Muscle layer of colon (tissue), 2 donors: ENCODE measurements around the gene MUS81.
"Not testable (repeated sequence)": the region's sequence is repeated elsewhere in the genome, so short reads cannot be mapped to it uniquely, and the experiment has no call there.

Source experiments
- H3K27ac ChIP-seq: one replicate; pipeline ENCODE4 v1.7.0; 2013; ENCODE audit warnings: low read depth, mild to moderate bottlenecking, low read length, moderate library complexity
- H3K27me3 ChIP-seq, 2 donors: one replicate each; pipeline ENCODE4 v1.7.0; 2013; ENCODE audit warnings: low read length in 2 of 2, mild to moderate bottlenecking in 2 of 2; ENCODE audit not compliant: insufficient read depth in 2 of 2, control insufficient read depth in 1 of 2
- H3K36me3 ChIP-seq: one replicate; pipeline ENCODE4 v1.7.0; 2013; ENCODE audit warnings: mild to moderate bottlenecking, low read length; ENCODE audit not compliant: insufficient read depth
- H3K4me1 ChIP-seq: one replicate; pipeline ENCODE4 v1.7.0; 2013; ENCODE audit warnings: mild to moderate bottlenecking, low read length; ENCODE audit not compliant: insufficient read depth
- H3K4me3 ChIP-seq, 2 donors: one replicate each; pipeline ENCODE4 v1.7.0; 2013; ENCODE audit warnings: low read length in 2 of 2, low read depth in 1 of 2, mild to moderate bottlenecking in 1 of 2, moderate library complexity in 1 of 2
- H3K9ac ChIP-seq: one replicate; pipeline ENCODE4 v1.7.0; 2013; ENCODE audit warnings: low read length
- H3K9me3 ChIP-seq: one replicate; pipeline ENCODE4 v1.7.0; 2013; ENCODE audit warnings: mild to moderate bottlenecking, low read length
- donor health status: abdominal sarcoma.
- donor health status: Adenocarcinoma of cecum.

MUS81 gene

GRCh38 chr11:65892137-65892540, 31.9 kb downstream of the MUS81 start:
- H3K4me1 ChIP-seq = peaks cover 46% of the 10 kb centered on the region

GRCh38 chr11:65892661-65893317, 32.6 kb downstream of the MUS81 start:
- Histone ChIP-seq H3K36me3 (no peaks in the 10 kb centered on the region), H3K9ac (no peak overlapping the region), H3K4me1 (peaks cover 39% of the 10 kb centered on the region), H3K4me3 (no peak overlapping the region), H3K27me3 (no peaks in the 10 kb centered on the region), H3K27ac (peak overlapping the region; percentile 99), H3K9me3 (no peaks in the 10 kb centered on the region)

More at GRCh38 chr11:65892137-65892540, 31.9 kb downstream of the MUS81 start:
- H3K9ac ChIP-seq = peak overlapping the region; percentile 65
- H3K27me3 ChIP-seq, H3K36me3 ChIP-seq, H3K9me3 ChIP-seq: not testable (repeated sequence)
- peak overlapping the region; percentile 74 to 94 for H3K4me3 ChIP-seq
- H3K27ac ChIP-seq = peak overlapping the region; percentile 99

- peak overlapping the region; percentile 90 for H3K27ac ChIP-seq
- no peaks in the 10 kb centered on the region for H3K36me3 ChIP-seq
- peaks cover 32% of the 10 kb centered on the region for H3K4me1 ChIP-seq
- H3K9me3 ChIP-seq = no peaks in the 10 kb centered on the region
- peaks cover 2 to 7% of the 10 kb centered on the region in 2 donors for H3K27me3 ChIP-seq
- H3K9ac ChIP-seq = peak overlapping the region; percentile 25
- peak overlapping the region in 1 of 2 donors; percentile 27 for H3K4me3 ChIP-seq
Observed at GRCh38 chr11:65894034-65894591, 33.9 kb downstream of the MUS81 start.

DNA sequence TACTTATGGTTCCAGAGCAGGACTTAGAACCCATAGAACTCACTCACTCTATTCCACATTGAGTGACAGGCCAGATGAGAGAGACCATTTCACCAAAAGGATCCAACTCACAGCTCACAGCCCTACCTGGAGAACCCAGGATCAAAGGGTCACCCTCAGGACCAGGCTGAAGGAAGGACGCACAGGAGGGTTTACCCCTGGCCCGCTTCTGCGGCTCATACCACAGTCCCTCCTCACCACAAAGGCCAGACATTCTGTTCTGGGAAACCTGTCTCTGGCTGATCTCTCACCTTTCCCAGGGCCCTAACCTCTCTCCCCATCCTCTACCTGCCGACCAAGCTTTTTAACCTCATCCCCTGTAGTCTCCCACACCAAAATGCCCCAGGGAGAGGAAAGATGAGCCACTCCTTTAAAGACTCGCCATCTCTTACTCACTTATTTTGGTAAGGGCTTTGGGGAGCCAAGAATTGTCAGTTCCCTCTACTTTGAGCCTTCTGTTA, 35.3 kb downstream of the MUS81 start:
- H3K36me3 ChIP-seq = no peaks in the 10 kb centered on the region
- no peak overlapping the region for H3K9ac ChIP-seq
- H3K4me3 ChIP-seq = no peak overlapping the region
- H3K9me3 ChIP-seq = no peaks in the 10 kb centered on the region
- peaks cover 7 to 8% of the 10 kb centered on the region in 2 donors for H3K27me3 ChIP-seq
- peaks cover 21% of the 10 kb centered on the region for H3K4me1 ChIP-seq
- H3K27ac ChIP-seq = no peak overlapping the region

DNA sequence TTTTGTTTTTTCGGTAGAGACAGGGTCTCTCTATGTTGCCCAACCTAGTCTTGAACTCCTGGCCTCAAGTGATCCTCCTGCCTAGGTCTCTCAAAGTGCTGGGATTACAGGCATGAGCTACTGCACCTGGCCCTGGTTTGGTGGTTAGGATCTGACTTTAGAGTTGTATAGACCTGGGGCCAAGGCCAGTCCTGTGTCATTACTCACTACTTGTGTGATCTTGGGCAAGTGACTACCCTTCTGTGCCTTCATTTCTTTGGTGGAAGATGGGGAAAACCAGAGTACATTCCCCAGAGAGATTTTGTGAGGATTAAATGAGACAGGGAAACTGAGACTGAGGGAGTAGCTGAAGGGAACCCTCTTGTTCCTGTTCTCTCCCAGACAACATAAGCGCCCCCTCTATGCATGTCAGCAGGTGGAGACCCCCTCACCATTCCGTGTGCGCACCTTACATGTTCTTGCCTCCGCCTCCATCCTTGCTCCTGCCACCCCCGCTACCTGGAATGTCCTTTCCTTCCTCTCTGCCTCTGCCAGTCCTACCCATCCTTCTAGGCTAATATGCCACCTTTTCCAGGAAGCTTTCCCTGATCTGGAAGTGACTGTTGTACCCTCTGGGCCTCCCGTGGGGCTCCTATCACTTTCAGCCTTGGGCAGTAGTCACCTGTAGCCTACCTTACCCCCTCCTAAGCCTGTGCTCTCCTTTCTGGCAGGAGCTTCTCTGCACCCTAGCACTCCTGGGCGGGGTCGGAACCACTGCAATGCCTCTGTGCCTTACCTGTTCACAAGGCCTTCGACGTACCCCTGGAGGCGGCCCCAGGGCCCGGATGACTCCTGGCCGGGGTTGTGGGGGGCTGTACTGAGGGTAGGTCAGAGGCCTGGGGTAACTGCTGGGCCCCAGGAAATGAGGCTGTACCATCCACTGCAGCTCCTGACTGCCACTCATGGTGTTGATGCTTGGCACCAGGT, 36.1 kb downstream of the MUS81 start:
- no peaks in the 10 kb centered on the region for H3K9me3 ChIP-seq
- H3K4me3 ChIP-seq = no peak overlapping the region
- H3K27ac ChIP-seq = no peak overlapping the region
- H3K36me3 ChIP-seq = no peaks in the 10 kb centered on the region
- H3K9ac ChIP-seq = no peak overlapping the region
- peaks cover 7 to 8% of the 10 kb centered on the region in 2 donors for H3K27me3 ChIP-seq
- H3K4me1 ChIP-seq = peaks cover 25% of the 10 kb centered on the region

- Histone ChIP-seq H3K27ac (no peak overlapping the region), H3K4me3 (no peak overlapping the region), H3K36me3 (no peaks in the 10 kb centered on the region), H3K9ac (no peak overlapping the region), H3K9me3 (no peaks in the 10 kb centered on the region), H3K4me1 (peaks cover 21% of the 10 kb centered on the region), H3K27me3 (peaks cover 7 to 8% of the 10 kb centered on the region in 2 donors)
Observed at GRCh38 chr11:65897020-65897471, 36.8 kb downstream of the MUS81 start.

GRCh38 chr11:65898656-65899355, 38.6 kb downstream of the MUS81 start:
- Histone ChIP-seq H3K27me3 (peaks cover 7 to 8% of the 10 kb centered on the region in 2 donors), H3K36me3 (no peaks in the 10 kb centered on the region), H3K4me3 (peak overlapping the region in 1 of 2 donors; percentile 42), H3K9ac (no peak overlapping the region), H3K9me3 (no peaks in the 10 kb centered on the region), H3K27ac (no peak overlapping the region), H3K4me1 (peaks cover 5% of the 10 kb centered on the region)

DNA sequence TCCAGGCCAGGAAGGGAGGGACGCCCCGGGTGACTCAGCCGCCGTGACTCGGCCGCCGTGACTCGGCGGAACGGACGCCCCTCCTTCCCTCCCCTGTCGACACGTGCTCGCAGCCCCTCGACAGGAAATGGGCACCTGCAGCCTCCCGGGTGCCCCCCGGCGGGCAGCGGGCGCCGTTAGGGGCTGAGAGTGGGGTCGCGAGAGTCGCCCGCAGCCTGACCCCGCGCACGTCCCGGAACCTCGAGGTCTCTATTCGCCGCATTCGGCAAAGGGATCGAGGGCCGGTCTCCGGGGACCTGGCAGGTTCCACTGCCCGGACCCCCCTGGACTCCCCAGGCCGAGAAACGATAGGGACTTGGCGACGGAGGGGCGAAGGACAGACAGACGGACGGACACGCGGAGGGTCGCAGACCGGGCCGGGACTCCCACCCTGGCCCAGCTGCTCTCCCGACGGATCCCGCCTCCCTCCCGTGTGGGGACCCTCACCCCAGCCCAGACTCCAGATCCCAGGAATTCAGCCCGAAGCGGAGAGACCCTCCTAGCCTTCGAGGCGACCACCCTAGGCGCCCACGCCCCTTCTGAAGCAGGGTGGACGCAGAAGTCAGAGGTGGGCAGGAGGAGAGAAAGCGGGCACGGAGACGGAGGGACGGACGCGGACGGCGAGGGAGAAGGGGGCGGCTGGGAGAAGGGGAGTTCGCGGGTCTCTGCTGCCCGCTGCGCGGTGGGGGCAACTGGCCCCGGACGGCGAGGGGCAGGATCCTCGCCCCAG, 39.3 kb downstream of the MUS81 start:
- no peaks in the 10 kb centered on the region for H3K9me3 ChIP-seq
- H3K4me1 ChIP-seq = peaks cover 4% of the 10 kb centered on the region
- peak overlapping the region; percentile 42 to 49 for H3K4me3 ChIP-seq
- H3K27me3 ChIP-seq = peaks cover 7 to 8% of the 10 kb centered on the region in 2 donors
- no peaks in the 10 kb centered on the region for H3K36me3 ChIP-seq
- H3K27ac ChIP-seq = peak overlapping the region; percentile 52
- H3K9ac ChIP-seq = no peak overlapping the region

GRCh38 chr11:65900125-65900898, 40.1 kb downstream of the MUS81 start, which contains the start of gene FOSL1:
FOSL1 (minus strand) TSS chr11:65900388; CDS start chr11:65900339, 49 bp downstream.
- peak within 1 kb of the TSS; percentile 52 for H3K27ac ChIP-seq
- H3K4me1 ChIP-seq = peaks cover 4% of the 10 kb centered on the region
- peaks cover 7 to 8% of the 10 kb centered on the region in 2 donors for H3K27me3 ChIP-seq
- H3K9ac ChIP-seq = no peak within 1 kb of the TSS
- H3K4me3 ChIP-seq = peak within 1 kb of the TSS; percentile 42 to 49
- no peaks in the 10 kb centered on the region for H3K36me3 ChIP-seq
- no peaks in the 10 kb centered on the region for H3K9me3 ChIP-seq

DNA sequence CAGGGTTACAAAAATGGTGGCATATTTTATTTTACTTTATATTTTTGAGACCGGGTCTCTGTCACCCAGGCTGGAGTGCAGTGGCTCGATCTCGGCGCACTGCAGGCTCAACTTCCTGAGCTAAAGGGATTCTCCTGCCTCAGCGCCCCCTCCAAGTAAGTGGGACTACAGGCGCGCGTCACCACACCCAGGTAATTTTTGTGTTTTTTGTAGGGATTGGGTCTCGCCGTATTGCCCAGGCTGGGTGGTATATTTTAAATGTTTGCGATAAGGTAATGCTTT, 40.6 kb downstream of the MUS81 start:
- peaks cover 4% of the 10 kb centered on the region for H3K4me1 ChIP-seq
- H3K36me3 ChIP-seq = no peaks in the 10 kb centered on the region
- no peaks in the 10 kb centered on the region for H3K9me3 ChIP-seq
- peak overlapping the region; percentile 42 to 49 for H3K4me3 ChIP-seq
- no peak overlapping the region for H3K27ac ChIP-seq
- peaks cover 7 to 8% of the 10 kb centered on the region in 2 donors for H3K27me3 ChIP-seq
- H3K9ac ChIP-seq = no peak overlapping the region
